ENCODE measurements around the gene PDE5A. TPM values are rescaled to one million over a fixed set of nuclear protein-coding genes. Genes with fewer than 3 reads are reported as not detected.

PDE5A gene
- total RNA-seq, 1 donor from 2014 or later, result 3.2 TPM

DNA sequence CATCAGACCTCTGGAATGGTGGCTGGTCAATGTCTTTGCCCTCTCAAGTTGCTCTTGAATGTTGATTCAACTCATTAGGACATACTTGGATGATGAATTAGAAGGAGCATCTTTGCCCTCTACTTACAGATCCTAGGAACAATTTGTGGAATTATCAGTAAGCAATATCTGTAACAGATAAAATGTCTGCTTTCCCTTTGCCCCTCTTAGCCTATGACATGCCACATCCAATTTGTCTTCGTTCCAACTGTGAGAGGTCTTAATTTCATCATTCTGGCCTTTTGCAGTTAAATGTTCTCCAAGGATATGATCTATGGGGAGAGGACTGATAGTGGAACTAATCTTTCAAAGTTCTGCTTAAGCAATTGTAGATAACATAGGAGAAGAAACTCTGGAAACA lies 148.3 kb downstream of the PDE5A start:
- DNase-seq, result no peak
- H3K4me3 Mint-ChIP-seq (ENCODE audit: unreplicated experiment), result no peak overlapping the region
- H3K36me3 Mint-ChIP-seq (ENCODE audit: unreplicated experiment), result peaks cover 32% of the 10 kb centered on the region
- no peak overlapping the region for H3K27ac Mint-ChIP-seq (ENCODE audit: unreplicated experiment)
- peaks cover 9% of the 10 kb centered on the region for H3K9me3 Mint-ChIP-seq (ENCODE audit: unreplicated experiment)
- H3K4me1 Mint-ChIP-seq (ENCODE audit: low read depth, unreplicated experiment), result no peaks in the 10 kb centered on the region
- H3K27me3 Mint-ChIP-seq (ENCODE audit: unreplicated experiment), result peaks cover 4% of the 10 kb centered on the region
- TF ChIP-seq, protein P1, sequence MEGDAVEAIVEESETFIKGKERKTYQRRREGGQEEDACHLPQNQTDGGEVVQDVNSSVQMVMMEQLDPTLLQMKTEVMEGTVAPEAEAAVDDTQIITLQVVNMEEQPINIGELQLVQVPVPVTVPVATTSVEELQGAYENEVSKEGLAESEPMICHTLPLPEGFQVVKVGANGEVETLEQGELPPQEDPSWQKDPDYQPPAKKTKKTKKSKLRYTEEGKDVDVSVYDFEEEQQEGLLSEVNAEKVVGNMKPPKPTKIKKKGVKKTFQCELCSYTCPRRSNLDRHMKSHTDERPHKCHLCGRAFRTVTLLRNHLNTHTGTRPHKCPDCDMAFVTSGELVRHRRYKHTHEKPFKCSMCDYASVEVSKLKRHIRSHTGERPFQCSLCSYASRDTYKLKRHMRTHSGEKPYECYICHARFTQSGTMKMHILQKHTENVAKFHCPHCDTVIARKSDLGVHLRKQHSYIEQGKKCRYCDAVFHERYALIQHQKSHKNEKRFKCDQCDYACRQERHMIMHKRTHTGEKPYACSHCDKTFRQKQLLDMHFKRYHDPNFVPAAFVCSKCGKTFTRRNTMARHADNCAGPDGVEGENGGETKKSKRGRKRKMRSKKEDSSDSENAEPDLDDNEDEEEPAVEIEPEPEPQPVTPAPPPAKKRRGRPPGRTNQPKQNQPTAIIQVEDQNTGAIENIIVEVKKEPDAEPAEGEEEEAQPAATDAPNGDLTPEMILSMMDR (IDR thresholded peaks at IDR 0.05; ENCODE audit: partially characterized antibody, unreplicated experiment), result no peak

DNA sequence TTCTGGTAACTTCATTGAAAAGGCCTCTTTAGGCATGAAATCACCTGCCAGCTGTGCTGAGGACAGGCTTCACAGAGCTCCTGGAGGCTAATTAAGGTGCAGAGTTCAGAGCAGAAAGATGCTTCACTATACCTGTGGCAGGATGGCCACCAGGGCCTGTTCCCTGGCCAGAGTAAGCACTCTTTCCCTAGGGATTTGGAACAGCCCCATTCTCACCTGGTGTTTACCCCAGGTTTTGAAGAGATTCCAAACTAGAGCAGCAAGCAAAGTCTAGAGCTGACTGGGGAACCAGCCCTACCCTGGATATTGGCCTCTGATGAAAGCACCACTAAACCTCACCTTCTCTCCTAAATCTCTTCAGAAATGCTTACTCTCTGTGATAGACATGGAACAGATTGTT lies 148.8 kb downstream of the PDE5A start:
- TF ChIP-seq, protein P1 (IDR thresholded peaks at IDR 0.05; ENCODE audit: partially characterized antibody, unreplicated experiment), result no peak
- Mint-ChIP-seq H3K4me3 (ENCODE audit: unreplicated experiment) (no peak overlapping the region), H3K9me3 (ENCODE audit: unreplicated experiment) (peaks cover 7% of the 10 kb centered on the region), H3K4me1 (ENCODE audit: low read depth, unreplicated experiment) (no peaks in the 10 kb centered on the region), H3K27ac (ENCODE audit: unreplicated experiment) (no peak overlapping the region), H3K36me3 (ENCODE audit: unreplicated experiment) (peaks cover 32% of the 10 kb centered on the region), H3K27me3 (ENCODE audit: unreplicated experiment) (peaks cover 4% of the 10 kb centered on the region)
- DNase-seq, result no peak

- no peak overlapping the region for H3K4me3 Mint-ChIP-seq (ENCODE audit: unreplicated experiment)
- H3K9me3 Mint-ChIP-seq (ENCODE audit: unreplicated experiment), result peaks cover 5% of the 10 kb centered on the region
- no peak overlapping the region for H3K27ac Mint-ChIP-seq (ENCODE audit: unreplicated experiment)
- TF ChIP-seq, protein P1 (IDR thresholded peaks at IDR 0.05; ENCODE audit: partially characterized antibody, unreplicated experiment), result no peak
- DNase-seq, result no peak
- H3K4me1 Mint-ChIP-seq (ENCODE audit: low read depth, unreplicated experiment), result no peaks in the 10 kb centered on the region
- H3K36me3 Mint-ChIP-seq (ENCODE audit: unreplicated experiment), result peaks cover 26% of the 10 kb centered on the region
- no peaks in the 10 kb centered on the region for H3K27me3 Mint-ChIP-seq (ENCODE audit: unreplicated experiment)
Observed at GRCh38 chr4:119479180-119479808, 149.3 kb downstream of the PDE5A start.

DNA sequence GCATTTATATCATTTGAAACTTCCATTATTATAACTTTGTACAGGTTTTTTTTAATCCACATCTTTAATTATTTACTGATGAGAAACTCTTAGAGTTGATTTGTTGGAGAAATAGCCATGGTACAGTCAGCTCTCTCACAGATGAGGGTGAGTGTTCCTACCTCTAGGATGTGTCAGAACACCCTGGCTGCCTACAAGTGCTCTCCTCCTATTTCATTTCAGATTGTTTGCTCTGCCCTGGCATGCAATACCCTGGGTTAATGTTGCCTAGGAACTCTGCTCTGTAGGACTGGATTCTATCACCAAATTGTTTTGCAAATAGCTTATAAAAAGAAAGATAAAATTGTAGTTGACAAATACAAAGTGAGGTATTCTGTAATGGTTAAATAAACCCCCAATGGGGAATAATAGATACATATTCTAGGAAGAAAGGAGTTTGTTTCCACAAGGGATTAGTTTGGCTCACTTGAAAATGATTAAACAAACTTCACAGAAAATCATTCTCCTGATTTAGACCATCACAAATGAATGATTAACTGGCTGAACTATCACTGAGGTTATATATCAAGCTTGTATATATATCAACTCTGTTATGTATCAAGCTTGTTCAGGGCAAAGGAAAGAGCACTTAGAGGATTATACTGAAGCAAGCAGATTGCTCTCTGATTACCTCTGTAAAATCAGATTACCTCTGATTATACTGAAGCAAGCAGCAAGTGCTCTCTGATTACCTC lies 150.0 kb downstream of the PDE5A start:
- no peak overlapping the region for H3K27ac Mint-ChIP-seq (ENCODE audit: unreplicated experiment)
- TF ChIP-seq, protein P1 (IDR thresholded peaks at IDR 0.05; ENCODE audit: partially characterized antibody, unreplicated experiment), result no peak
- no peaks in the 10 kb centered on the region for H3K27me3 Mint-ChIP-seq (ENCODE audit: unreplicated experiment)
- H3K4me1 Mint-ChIP-seq (ENCODE audit: low read depth, unreplicated experiment), result no peaks in the 10 kb centered on the region
- H3K9me3 Mint-ChIP-seq (ENCODE audit: unreplicated experiment), result peaks cover 3% of the 10 kb centered on the region
- DNase-seq, result no peak
- peaks cover 20% of the 10 kb centered on the region for H3K36me3 Mint-ChIP-seq (ENCODE audit: unreplicated experiment)
- no peak overlapping the region for H3K4me3 Mint-ChIP-seq (ENCODE audit: unreplicated experiment)

DNA sequence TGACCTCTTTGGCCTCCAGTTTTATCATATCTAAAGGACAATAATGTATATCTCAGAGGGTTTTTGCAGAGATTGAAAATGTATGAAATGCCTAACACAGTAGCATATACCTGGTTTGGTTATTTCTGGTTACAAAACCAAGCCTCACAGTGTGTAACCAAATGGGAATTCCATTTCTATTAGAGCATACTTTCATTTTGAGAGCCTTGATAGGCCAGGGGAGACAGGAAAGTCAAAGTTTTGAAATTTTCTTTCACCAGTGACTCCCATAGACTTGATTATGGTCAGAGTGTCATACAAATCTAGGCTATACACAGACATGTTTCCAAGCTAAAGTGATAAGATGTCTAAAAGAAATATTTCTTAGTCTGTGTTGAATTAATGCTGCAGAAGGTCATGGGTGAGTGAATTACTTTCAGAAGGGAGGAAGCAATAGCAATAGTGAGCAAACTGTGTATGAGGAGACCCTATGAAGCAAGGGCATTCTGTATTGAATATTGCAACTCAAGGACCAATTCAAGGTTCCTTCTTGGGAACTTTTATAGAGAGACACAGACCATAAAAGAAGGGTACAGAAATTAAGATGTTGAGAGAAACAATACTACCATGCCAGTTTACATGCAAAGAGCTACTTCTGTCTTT lies 151.1 kb downstream of the PDE5A start:
- TF ChIP-seq, protein P1 (IDR thresholded peaks at IDR 0.05; ENCODE audit: partially characterized antibody, unreplicated experiment), result no peak
- H3K27ac Mint-ChIP-seq (ENCODE audit: unreplicated experiment), result no peak overlapping the region
- no peaks in the 10 kb centered on the region for H3K27me3 Mint-ChIP-seq (ENCODE audit: unreplicated experiment)
- H3K36me3 Mint-ChIP-seq (ENCODE audit: unreplicated experiment), result peaks cover 9% of the 10 kb centered on the region
- H3K9me3 Mint-ChIP-seq (ENCODE audit: unreplicated experiment), result peaks cover 1% of the 10 kb centered on the region
- no peaks in the 10 kb centered on the region for H3K4me1 Mint-ChIP-seq (ENCODE audit: low read depth, unreplicated experiment)
- H3K4me3 Mint-ChIP-seq (ENCODE audit: unreplicated experiment), result no peak overlapping the region
- no peak for DNase-seq
